ENCODE data around the gene ATP5F1D.

Gene ATP5F1D

DNA sequence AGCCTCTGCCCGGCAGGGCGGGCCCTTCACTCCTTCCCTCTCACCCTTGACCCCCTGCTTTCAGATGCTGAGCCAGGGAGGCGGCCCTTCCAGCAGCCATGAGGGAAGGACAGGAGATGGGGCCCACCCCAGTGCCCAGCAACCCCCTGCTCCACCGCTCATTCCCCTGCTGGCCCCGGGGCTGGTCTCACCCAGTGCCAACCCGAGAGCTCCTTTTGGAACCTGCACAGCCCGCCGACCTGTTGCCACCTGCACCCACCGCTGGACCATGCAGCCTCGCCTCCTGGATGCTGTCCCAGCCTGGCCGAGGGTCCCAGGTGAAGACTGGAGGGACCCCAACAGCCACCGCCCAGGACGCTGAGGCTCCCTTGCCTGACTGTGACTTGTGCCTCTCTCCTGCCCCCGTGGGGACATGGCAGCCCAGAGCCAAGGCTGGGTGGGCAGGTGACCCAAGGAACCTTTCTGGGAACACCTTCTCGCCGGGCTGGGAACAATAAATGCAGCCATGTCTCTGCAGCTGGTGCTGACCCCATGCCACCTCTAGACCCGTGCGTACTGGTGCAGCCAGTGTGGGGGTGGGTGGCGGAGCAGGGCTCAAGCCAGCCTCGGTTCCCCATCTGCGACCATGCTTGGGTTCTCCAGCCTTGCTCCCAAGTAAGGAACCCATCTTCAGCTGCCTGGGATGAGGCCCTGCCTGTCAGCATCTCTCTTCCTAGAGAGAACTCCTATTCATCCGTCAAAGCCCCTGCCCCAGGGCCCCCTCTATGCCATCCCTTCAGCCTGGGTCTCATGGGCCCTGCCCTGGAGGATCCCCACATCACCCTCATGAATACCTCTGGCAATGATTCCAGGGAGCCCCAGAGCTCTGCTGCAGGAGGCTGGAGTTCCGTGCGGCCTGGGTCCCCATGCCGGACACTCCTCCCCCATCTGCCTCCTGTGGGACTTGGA, 37.4 kb downstream of the ATP5F1D start:
- FAIRE-seq (no peak), DNase-seq (ENCODE audit: insufficient read length, low spot score) (no peak)

DNA sequence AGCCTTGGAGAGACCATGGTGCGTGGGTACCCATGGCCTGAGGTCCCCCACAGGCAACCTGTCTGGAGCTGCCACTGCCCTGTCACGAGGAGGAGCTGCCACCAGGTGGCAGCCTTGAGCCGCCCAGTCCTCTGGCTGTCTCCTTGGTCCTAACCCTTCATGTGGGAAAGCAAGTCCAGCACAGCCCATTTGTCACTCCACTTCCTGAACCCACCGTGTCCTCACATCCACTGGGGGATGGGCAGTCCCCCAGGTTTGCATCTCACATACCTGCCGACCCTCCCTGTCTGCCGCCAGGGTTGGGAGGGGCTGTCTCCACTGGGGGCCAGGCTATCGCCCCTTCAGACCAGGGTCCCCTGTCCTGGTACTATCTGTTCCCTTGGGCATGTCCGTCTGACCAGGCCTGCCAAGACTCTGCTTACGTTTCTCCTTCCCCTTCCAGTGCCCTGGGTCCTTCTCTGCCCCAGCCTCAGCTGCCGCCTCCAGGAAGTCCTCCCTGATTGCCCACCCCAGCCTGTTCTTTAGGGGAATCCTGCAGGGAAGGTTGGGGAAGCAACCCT, 38.3 kb downstream of the ATP5F1D start:
- peak; percentile 85 for FAIRE-seq
- DNase-seq (ENCODE audit: insufficient read length, low spot score): peak; percentile 81

DNA sequence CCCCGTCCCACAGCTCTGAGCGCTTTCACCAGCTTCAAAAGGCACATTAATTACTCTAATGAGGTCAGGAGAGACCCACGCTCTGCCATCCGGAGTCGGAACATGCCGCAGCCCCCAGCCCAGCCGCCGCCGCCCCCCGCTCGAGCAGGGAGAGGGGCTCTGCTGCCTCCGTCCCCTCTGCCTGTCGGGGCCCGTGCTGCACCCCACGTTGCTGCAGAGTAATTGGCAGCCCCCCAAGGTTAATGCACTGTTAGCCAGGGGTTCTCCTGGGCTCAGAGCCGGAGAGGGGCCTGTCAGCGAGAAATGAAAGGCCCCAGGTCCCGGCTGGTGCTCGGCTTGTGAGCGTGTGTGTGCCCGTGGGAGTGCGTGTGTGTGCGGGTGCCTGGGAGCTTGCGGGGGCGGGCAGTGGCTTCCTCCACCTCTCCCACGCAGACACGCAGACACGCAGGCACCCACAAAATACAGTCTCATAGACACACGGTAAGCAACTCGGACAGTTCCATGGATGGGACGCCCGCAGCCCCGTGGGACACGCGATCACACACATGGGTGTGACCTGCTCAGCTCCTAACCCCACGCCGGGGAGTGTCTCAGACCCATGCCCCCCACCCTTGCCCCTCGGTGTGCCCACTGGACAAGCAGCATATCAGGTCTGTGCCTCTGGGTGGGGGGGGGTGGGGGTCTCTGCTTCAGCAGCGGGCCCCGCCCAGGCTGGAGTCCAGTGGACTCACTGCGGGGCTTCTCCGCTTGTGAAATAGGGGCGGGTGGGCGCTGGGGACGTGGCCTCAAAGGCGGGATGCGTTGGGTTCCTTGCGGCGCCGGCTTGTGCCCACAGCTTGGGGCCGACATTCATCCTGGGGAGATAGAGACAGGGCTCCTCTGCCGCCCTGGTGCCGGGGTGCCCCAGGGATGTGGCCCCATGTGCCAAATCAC, 39.4 kb downstream of the ATP5F1D start:
- DNase-seq (ENCODE audit: insufficient read length, low spot score): no peak

DNA sequence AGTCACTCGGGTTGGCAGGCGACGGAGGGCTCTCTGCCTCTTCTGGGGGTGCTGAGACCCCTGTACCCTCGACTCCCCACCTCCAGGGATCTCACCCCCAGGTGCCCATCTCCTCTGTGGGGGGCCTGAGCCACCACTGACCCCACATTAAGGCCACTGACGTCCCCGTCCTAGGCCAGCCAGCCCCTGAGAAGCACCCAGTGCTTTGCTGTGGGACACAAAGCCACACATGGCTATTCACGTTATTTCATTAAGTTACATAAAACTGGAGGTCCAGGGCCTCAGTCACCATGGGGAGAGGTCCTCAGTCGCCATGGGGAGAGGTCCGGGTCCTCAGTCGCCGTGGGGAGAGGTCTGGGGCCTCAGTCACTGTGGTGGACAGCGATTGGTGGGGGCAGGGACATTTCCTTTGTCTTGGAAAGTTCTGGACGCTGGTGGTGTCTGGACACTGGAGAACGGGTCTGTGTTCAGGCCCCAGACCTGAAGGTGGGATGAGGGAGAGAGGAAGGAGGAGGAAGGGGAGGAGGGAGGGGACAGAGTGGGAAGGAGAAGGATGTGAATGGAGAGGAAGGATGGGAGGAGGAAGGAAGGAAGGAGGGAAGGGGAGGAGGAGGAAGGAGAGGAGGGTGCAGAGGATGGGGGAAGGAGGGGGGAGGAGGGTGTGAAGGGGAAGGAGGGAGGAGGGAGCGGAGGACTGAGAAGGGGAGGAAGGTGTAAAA, 40.2 kb downstream of the ATP5F1D start:
- no peak for DNase-seq (ENCODE audit: insufficient read length, low spot score)
- FAIRE-seq: no peak

More for the DNA sequence above, 39.4 kb downstream of the ATP5F1D start:
- FAIRE-seq: no peak

DNA sequence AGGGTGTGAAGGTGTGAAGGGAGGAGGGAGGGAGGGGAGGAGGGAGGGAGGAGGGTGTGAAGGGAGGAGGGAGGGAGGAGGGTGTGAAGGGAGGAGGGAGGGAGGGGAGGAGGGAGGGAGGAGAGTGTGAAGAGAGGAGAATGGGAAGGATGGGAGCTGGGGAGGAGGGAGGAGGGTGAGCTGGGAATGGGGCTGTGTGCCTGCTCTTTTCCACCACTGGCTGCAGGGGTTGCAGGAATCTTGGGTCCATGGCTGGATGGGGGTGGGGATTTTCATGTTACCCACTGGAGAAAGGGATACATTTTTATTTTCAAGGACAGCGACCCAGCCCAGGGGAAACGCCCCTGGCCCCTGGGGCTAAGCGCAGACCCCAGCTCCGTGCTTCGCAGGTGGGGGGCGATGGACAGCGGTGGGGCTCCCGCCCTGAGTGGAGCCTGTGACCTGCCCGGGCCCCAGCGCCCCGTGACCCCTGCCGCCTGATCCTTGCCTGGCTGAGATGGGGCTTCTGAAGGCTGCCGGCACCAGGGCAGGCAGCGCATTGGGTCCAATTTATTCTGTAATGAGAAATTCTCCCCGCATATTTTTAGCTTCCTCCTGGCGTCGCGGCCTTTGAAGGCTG, 41.1 kb downstream of the ATP5F1D start:
- peak; percentile 79 for FAIRE-seq
- no peak for DNase-seq (ENCODE audit: insufficient read length, low spot score)

DNA sequence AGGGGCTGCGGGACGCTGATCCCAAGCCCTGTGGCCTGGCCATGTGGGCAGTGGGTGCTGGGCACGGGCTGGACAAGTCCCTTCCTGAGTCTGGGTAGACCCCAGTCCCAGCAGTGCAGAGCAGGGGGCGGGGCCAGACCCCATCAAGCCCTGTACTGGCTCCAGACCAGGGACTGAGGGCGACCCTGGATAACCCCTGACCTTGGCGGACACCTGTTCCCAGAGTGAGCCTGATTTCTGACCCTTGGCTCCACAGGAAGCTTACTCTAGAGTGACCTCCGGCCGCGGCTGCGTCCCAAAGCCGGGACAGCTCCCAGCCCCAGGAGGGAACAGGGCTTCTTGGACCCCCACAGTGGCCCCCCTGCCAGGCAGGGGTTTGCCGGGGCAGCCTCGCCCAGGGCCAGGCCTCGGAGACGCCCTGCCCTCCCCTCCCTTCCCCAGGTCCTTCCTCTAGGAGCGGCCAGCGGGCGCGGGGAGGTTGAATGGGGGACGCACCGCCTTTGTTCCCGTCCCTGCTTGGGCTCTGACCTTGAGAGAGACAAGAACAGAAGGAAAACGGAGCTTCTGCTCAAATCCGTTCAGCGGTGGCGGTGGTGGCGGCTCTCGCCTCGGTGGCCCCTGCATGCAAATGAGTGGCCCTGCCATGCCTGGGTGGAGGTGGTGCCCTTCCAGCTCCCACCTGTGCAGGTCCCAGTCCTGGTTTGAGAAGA, 41.8 kb downstream of the ATP5F1D start:
- FAIRE-seq: no peak
- DNase-seq (ENCODE audit: insufficient read length, low spot score): no peak

DNA sequence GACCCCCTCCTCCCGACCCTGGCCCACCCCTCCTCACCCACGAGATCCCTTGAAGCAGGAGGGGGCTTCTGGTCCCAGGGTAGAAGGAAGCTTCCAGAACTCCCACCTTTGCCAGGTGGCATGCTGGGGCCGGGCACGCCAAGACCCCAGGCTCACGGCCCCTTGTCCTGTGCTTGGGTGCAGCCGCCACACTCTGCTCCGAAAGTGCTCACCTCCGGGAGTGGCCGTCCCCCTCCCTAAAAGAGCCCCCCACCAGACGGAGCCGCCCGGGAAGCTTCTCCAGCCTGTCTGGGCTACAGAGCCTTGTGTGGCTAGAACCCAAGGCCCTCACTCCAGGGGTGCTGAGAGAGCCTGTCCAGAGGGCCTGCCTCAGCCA, 42.4 kb downstream of the ATP5F1D start:
- DNase-seq (ENCODE audit: insufficient read length, low spot score) (no peak), FAIRE-seq (no peak)

DNA sequence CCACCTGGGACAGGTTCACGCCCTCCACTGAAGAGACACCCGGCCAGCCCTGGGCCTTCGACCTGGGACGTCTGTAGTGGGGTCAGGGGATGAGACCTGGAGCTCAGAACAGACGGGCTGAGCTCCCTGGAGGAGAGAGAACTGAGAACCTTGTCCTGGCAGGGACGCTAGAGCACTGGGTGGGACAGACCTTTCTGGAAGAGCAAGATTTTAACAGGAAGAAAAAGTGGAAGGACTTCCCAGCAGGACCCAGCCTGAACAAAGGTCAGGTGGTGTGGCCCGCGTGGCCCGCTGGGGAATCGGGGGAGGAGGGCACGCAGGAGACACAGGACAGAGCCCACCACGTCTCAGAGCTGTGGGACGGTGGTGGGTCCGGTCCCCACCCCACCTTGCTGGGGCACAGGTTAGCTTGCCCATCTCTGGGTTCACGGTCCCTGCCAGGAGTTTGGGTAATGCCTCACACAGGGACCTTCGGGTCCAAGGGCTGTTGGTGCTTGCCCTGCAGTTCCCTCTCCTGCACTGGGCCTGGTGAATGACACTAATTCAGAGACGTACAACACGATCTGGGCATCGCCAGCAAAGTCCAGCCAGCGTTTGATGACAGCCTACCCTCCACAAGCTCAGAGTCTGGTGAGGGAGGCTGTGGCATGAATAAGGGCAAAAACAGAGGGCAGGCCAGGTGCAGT, 42.9 kb downstream of the ATP5F1D start:
- FAIRE-seq (no peak), DNase-seq (ENCODE audit: insufficient read length, low spot score) (no peak)

DNA sequence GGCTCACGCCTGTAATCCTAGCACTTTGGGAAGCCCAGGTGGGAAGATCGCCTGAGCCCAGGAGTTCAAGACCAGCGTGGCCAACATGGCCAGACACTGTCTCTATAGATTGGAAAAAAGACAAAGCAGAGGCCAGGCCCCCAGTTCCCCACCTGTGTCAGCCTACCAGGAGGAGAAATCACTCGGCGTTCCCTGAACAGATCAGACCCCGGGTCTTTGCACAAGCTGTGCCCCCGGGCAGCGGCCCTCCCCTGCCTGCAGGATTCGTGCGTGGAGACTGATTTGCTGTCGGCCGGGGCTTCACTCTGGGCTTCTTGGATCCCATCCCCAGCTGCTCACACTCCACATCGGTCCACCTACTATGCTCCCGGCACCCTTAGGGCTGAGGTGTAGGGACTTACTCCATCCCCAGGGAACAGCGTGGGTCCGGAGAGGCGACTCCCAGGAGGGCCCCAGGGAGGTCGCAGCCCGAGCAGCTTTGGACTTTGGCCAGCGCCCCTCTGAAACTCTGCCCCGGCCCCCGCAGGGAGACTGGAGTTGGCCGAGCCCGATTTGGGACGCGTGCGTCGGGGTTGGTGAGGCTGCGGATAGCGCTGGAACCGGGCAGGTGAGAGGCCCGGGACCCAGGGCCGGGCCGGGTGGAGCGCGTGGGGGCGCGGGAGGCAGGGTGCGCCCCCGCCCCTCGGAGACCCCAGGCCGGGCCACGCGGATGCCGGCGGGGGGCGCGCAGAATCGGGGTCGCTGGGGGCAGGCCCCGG, 43.6 kb downstream of the ATP5F1D start:
- FAIRE-seq (no peak), DNase-seq (ENCODE audit: insufficient read length, low spot score) (no peak)

DNA sequence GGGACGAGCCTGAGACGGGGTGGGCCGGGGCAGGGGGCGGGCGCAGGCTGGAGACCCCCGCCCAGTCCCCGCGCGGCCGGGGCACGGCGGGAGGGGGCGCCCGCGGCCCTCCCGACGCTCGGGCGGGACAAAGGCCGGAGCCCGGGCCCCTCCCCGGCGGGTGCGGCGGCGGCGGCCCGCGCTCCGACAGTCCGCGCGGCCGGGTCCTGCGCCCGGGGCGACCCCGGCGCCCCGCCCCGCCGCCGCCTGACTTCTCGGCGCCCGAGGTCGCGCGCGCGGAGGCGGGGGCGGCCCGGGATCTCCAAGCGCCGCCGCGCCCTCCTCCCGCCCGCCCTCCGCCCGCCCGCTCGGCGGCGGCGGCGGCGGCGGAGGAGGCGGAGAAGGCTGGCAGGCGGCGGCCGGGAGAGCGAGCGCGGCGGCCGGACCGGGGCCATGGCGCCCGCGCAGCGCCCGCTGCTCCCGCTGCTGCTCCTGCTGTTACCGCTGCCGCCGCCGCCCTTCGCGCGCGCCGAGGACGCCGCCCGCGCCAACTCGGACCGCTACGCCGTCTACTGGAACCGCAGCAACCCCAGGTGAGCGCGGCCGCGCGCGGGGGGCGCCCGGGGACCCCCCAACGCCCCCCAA, 44.3 kb downstream of the ATP5F1D start, which contains the start of gene EFNA2:
TSS of gene EFNA2 (plus strand) at position 137 of the 624 bp plus-strand sequence. CDS start at position 433, 296 bp downstream.
- FAIRE-seq (no peak), DNase-seq (ENCODE audit: insufficient read length, low spot score) (no peak)

DNA sequence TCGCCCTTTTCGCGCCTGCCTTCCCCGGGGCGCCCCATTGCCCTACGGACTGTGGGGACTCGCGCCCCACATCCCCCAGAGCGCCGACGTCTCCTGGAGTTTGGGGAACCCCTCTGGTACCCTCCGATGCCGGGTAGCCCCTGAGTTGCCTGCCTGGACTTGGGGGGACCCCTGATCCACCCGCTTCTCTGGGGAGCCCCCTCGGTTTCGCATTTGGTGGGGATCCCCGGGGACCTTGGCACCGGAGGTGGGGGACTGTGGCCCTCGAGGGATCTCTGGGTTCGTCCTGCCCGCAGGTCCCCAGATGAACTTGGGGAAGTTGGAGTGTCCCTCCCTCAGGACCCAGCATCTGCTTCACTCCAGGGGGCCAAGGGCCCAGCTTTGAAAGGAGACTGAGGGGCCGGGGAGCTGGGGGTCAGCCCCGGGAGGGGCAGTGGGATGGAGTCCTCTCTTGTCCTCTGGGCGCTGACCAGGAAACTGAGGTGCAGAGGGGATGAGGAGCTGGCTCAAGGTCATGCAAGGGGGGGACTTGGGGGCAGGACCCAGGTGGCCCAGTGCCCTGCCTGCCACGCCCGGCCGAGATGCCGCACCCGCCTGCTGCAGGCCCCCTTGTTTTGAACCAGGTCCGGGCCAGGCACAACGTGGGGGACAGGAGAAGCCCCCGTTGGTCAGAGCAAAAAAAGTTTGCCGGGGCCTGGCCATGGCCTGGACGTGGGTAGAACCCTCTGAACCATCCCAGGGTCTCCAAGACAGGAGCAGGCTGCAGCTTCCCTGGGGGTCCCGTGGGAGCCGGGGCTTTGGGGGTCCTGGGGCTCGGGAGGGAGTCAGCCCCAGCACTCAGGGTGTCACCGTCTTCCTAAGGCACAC, 45.2 kb downstream of the ATP5F1D start:
- FAIRE-seq (no peak), DNase-seq (ENCODE audit: insufficient read length, low spot score) (no peak)

DNA sequence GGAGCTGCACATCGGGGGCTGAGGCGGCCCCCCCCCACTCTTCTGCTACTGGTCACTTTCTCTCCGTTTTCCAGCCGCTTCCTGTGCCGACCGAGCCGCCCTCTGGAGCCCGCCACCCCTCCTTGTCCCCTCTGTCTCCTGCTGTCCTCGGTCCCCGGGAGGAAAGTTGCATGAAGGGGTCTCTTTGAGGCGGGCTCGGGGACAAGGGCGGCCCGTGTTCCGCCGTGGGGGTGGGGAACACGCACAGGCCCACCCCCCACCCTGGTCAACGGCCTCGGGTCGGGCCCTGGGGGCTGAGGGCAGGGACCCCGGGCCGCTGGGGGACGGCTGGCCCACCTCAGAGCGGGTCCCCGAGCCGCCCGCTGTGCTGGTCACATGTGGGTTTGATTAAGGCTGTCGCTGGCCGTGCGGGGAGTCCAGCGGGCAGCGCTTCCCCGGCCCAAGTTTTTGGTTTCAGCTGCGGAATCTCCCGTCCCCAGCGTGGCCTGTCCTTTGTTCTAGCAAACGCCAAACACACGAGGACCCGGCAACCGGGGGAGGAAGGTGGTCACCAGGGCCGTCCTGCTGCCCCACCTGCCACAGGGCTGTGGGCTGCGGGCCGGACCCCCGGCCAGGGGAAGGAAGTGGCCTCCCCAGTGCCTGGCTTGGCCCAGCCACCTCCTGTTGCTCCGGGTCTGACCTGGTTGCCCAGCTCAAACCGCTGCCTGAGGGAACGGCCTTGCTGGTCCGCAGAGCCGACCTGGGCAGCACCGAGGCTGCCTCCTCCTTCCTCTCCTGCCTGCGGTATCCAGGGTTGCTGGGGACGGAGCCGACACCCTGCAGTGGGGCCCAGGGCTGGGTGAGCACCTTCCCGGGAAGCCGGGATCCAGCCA, 46.0 kb downstream of the ATP5F1D start:
- no peak for FAIRE-seq
- no peak for DNase-seq (ENCODE audit: insufficient read length, low spot score)

DNA sequence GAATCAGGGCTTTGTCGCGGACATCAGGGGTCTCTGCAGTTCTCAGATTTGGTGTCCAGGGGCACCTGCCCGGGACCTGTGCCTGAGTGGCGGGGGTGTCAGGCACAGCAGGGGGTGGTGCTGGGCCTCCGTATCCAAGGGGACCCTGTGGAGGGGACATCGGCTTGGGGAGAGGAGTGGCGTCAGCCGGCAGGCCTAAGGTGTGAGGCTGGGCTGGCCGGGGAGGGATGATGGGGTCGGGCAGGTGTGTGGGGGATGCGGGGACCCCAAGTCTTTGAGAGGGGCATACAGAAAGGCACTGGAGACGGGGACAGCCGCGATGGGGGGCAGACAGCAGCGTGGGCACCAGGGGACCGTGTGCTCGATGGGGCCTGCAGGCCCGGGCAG, 46.7 kb downstream of the ATP5F1D start:
- no peak for DNase-seq (ENCODE audit: insufficient read length, low spot score)

DNA sequence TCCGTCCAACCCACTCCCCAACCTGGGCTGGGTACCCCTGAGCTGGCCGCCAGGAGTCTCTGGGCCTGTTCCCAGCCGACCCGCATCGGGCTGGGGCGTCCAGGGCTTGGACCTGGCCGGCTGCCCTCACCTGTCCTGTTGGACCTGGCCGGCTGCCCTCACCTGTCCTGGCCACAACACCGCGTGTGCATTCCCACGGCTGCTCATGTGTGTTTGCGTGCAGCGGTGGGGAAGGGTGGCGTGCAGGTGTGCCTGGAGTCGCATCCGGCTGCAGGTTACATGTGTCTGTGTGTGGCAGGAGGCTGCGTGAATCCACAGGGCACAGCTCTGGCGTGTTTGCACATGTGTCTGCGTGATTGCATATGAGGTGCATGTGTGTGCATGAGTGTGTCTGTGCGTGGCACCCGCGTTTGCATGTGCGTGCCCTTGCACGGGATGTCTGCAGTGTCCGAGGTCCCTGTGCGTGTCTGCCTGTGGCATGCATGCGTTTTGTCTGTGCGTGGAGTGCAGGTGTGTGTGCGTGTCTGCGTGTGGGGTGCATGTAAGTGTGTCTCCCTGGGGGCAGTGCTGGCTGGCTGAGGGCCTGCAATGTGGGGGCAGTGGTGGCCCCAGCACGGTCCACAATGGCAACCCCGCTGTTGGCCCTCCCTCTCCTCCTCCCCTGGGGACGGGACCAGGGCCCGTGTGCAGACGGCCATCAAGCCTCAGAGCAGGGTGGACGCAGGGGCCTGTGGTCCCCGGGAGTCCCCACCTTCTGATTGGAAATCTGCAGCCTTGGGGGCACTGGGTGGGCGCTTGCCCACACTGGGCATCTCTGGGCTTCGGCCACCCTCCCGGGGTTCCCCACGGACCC, 47.5 kb downstream of the ATP5F1D start:
- FAIRE-seq: no peak
- DNase-seq (ENCODE audit: insufficient read length, low spot score): no peak

More for the DNA sequence above, 46.7 kb downstream of the ATP5F1D start:
- no peak for FAIRE-seq

DNA sequence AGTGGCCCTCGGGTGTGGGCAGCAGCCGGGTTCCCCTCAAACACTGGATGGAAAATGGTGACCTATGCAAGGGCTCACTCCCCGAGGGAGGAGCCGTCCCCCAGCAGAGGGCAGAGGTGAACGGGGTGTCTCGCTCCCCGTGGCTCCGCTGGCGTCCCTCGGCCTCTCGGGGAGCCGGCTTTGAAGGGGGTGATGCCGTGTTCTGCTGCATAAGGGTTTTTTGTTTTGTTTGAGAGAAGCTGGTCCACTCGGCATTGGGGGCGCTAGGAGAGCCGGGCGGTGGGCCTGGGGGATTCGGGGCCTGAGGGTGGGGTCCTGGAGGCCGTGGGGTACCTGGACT, 48.1 kb downstream of the ATP5F1D start:
- DNase-seq (ENCODE audit: insufficient read length, low spot score): no peak
- no peak for FAIRE-seq
